ENCODE results near the gene IBA57.

DNA sequence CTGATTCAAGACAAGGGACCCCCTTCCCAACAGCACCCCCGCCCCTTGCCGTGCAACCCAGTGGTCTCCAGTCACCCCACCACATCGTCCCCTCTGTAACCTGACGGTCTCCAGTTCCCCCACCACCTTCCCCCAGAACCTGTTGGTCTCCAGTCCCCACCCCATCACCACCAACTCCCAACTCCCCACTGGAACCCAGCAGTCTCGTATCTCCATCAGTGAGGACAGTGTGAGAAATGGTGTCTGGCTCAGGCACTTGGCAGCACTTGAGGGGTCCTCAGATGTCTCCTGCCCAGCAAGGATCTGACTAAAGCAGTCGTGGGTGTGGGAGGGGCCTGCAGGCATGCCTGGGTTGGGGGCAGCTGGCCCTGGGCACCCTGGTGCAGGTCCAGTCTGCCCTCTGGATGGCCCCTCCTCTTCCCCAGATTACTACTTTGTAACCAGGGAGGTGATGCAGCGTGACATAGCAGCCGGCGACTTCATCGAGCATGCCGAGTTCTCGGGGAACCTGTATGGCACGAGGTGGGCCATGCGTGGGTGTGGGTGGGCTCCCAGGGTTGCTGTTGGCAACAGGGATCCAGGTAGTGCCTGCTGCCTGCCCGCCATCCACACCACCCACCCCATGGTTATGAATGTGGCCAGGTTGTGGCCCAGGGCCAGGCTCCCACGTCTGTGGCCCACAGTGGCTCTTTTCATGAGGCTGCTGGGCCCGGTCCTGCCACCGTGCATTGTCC, 19.0 kb upstream of the IBA57 start:
- TF ChIP-seq, protein P1, sequence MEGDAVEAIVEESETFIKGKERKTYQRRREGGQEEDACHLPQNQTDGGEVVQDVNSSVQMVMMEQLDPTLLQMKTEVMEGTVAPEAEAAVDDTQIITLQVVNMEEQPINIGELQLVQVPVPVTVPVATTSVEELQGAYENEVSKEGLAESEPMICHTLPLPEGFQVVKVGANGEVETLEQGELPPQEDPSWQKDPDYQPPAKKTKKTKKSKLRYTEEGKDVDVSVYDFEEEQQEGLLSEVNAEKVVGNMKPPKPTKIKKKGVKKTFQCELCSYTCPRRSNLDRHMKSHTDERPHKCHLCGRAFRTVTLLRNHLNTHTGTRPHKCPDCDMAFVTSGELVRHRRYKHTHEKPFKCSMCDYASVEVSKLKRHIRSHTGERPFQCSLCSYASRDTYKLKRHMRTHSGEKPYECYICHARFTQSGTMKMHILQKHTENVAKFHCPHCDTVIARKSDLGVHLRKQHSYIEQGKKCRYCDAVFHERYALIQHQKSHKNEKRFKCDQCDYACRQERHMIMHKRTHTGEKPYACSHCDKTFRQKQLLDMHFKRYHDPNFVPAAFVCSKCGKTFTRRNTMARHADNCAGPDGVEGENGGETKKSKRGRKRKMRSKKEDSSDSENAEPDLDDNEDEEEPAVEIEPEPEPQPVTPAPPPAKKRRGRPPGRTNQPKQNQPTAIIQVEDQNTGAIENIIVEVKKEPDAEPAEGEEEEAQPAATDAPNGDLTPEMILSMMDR (IDR thresholded peaks at IDR 0.05): no peak
- no peak for TF ChIP-seq POLR2A (IDR thresholded peaks at IDR 0.05)
- TF ChIP-seq EP300 (IDR thresholded peaks at IDR 0.05): no peak
